Measurements from ENCODE around the gene PPP1R12B.
"Not testable (repeated sequence)": the region's sequence is repeated elsewhere in the genome, so short reads cannot be mapped to it uniquely, and the experiment has no call there.

PPP1R12B gene

GRCh38 chr1:202631076-202631923 lies 282.8 kb downstream of the PPP1R12B start:
- no peak for DNase-seq (ENCODE audit: low read depth)

GRCh38 chr1:202632241-202632640 lies 283.7 kb downstream of the PPP1R12B start:
- DNase-seq (ENCODE audit: low read depth): no peak

- DNase-seq (ENCODE audit: low read depth): not testable (repeated sequence)
Observed at GRCh38 chr1:202636171-202636570, 287.7 kb downstream of the PPP1R12B start.

GRCh38 chr1:202637321-202638018 lies 289.0 kb downstream of the PPP1R12B start:
- DNase-seq (ENCODE audit: low read depth): not testable (repeated sequence)

- DNase-seq (ENCODE audit: low read depth): no peak
Observed at GRCh38 chr1:202638019-202638700, 289.7 kb downstream of the PPP1R12B start.

GRCh38 chr1:202638701-202639305 lies 290.3 kb downstream of the PPP1R12B start:
- not testable (repeated sequence) for DNase-seq (ENCODE audit: low read depth)

GRCh38 chr1:202639500-202639899 lies 291.0 kb downstream of the PPP1R12B start:
- no peak for DNase-seq (ENCODE audit: low read depth)

- DNase-seq (ENCODE audit: low read depth): no peak
Observed at GRCh38 chr1:202642212-202642611, 293.7 kb downstream of the PPP1R12B start.
